Ureter (tissue), 1 donor: Measurements from ENCODE around the gene ABCD2. TPM values are rescaled to one million over a fixed set of nuclear protein-coding genes. Genes with fewer than 3 reads are reported as not detected.
"Not testable (repeated sequence)": the region's sequence is repeated elsewhere in the genome, so short reads cannot be mapped to it uniquely, and the experiment has no call there.

Experiments used
- DNase-seq: peaks from one replicate; pipeline ENCODE4 v3.0.0-alpha.2; 2020; ENCODE audit warnings: low spot score
- total RNA-seq: library from RNA; stranded (reverse); gene quantifications from one replicate; pipeline ENCODE4 v1.2.4, GENCODE V29; 2023
- donor health status: DM: yes; HTN: yes; CAD: no.

The ABCD2 gene
- total RNA-seq, 1 donor from 2014 or later: 4.6 TPM

DNA sequence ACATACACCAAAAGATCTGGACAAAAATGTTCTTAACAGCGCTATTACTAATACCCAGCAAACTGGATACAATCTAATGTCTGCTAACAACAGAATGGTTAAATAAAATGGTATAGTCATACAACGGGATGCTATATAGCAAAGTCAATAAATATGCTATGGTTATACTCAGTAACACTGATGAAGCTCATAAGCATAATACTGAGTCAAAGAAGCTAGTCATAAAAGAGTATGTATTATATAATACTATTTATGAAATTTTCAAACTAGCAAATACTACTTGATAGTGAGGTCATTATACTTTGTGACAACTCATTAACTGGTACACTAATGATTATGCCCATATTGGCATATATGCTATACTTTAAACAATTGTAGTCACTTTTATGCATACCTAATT is 7.4 kb downstream of the ABCD2 start:
- no peak for DNase-seq

DNA sequence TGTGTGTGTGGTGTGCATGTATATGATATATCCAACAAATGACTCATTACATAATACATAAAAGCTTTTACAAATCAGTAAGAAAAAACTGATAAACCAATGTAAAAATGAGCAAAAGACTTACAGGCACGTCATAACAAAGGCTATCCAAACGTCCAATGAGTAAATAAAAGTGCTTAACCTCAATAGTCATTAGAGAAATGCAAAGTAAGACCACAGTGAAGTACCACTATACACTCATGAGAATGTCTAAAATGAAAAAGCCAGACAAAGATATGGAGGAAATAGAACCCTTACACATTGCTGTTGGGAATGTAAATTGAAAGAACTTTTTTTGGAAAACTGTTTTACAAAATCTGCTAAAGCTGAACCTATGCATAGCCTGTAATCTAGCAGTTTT is 7.8 kb downstream of the ABCD2 start:
- DNase-seq: no peak

DNA sequence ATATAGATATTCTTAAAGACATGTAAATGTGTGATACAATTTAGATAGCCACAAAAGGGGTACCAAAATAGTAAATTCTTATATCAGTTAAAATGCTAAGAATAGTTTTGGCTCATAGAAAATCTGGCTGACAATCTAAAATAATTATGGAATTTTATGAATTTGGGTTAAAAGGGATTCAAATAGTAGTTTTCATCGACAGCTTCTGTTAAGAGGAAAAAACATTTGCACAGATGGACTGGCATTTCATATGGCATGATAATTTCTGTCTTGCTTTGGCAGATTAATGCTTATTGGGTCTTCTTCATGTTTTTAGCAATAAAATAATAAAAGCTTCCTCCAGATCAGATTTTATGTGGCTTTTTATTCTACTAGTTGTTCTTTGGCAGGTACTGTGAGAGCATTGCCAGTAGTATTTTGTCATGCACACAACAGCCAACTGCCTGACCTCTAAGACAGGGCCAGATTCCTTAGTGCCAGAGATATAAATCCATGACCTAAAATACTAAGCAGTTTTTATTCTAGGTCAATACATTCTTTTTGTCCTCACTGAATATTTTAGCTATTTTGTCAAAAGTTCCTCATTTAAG is 9.1 kb downstream of the ABCD2 start:
- DNase-seq: no peak

DNA sequence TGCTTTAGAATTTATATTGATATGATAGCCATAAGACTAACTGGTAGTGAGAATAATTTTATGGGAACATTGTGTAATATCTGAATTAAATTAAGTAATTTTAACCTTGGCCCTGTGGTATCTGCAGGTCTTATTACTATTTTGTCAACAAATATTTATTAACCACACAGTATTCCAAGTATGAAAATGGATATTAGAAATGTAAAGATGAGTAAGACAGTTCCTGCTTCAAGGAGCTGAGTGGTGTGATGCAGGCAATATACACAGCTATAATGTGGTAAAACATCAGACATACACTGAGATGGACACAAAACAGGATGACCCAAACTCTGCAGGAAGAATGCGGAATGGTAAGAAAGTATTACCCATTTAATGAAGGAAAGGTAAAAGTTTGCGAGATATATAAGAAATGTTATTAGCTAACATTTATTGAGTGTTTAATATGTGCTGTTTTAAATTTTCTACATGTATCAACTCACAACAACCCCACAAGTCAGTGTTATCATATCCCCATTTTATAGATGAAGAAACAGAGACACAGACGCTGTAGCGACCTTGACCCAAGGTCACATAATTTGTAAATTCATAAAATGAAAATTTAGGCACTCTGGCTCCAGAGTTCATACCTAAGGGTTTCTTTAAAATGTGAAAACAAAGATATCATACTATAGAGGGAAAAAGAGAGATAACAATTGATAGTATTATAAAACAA is 12.7 kb downstream of the ABCD2 start:
- DNase-seq: no peak

DNA sequence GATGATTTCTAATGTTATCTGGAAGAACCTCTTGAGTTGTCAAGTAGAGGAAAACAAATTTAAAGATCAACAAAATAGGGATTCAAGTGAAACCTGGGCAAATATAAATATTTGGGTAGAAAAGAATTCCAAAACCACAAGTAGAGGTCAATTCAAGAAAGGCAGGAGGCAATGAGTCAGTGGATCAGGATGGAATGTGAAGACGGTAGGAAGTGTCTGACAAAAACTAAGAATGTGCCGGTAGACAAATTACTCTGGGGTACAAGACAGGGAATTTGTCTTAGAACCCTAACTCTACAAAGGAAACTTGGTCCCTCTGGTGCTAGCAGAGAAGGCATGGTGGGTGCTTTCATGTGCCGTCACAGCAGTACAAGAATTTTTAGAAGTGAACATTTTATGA is 13.6 kb downstream of the ABCD2 start:
- no peak for DNase-seq

DNA sequence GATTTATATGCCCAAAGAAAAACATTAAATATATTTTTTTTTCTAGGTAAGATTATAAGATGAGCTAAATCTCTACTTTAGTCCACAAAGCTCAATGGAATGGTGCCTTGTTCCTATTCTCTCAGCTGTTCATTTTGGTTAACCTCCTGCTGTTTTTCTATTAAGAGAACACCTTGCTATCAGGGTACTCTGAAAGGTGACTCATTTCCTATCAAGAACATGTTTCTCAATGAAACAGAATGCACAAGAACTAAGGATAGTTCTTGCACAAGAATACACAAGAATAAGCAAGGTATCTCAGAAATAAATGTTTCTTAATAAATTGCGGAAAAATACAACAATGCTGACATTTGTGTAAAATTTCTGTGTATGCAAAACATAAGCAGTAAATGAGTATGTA is 14.1 kb downstream of the ABCD2 start:
- DNase-seq: no peak

DNA sequence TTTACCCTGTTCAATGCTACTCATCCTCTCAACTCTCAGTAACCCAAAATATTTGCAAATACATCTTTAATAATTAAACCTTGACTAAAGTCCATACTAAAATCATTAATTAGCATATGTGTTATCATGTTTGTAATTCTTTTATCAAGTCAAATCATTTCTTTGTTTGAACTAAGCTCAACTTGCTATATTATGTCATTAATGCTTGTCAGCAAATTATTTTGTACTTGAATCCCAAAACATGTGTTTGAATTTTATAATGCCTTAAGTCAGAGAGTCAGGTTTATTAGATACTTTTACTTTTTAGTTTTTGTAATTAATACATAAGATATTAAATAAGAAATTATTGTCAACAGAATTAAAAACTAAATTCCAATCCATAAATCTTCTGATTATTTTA is 16.5 kb downstream of the ABCD2 start:
- no peak for DNase-seq

DNA sequence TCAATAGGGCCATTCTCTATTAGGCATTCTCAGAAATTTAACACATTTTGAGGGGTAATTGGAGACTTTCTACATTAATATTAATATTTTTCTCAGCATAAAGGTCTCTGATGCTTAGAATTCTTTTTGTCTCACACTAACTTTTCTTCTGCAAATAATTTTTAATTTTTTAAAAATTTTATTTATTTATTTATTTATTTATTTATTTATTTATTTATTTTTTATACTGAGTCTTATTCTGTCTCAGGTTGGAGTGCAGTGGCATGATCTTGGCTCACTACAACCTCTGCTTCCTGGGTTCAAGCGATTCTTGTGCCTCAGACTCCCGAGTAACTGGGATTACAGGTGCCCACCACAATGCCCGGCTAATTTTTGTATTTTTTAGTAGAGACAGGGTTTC is 17.7 kb downstream of the ABCD2 start:
- DNase-seq: not testable (repeated sequence)

DNA sequence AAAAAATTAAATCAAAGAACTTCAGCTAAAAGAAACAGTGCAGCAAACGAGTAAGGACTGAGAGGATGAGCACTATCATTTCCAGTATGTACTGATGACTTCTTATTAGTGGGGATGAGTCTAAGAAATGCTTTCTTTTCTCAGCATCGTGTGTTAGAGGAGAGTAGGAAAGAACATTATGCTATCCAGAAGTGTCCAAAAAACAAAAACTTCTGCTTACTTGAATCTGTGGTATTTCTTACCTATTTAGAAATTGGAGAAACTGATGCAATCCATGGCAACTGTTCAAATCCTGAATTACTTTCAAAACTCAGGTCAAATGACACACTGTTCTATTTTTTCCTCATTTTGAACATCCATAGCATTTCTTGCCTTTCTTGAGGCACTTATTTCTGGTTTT is 23.7 kb downstream of the ABCD2 start:
- no peak for DNase-seq

DNA sequence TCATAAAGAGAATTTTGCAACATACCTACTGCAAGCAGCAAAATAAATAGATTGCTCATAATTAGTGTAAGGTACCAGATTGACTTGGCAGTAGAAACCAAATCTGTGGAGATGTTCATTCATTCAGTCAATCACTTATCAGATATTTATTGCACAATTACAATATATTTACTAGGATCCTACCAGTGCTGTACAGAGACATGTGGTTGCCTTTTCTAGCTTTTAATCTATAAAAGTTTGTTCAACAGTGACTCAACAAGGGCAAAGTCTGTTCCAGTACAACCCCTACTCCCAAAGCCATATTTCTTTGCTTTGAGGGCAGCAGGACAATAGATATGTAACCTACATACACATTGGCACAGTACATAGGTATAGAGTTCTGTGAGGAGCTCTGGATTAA is 27.3 kb downstream of the ABCD2 start:
- DNase-seq: no peak

DNA sequence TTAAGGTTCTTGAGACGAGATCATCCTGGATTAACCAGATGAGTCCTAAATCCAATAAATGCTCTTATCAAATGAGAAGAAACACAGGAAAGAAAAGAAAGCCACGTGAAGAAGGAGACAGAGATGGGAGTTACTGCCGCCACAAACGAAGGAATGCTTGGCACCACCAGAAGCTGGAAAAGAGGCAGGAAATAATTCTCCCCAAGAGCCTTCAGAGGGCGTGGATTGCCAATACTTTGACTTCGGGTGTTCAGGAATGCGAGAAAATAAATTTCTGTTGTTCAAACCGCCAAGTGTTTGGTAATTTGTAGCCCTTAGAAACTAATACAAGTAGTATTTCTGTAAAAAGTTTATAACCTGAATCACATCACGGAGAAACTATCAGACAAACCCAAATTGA is 31.3 kb downstream of the ABCD2 start:
- DNase-seq: no peak

DNA sequence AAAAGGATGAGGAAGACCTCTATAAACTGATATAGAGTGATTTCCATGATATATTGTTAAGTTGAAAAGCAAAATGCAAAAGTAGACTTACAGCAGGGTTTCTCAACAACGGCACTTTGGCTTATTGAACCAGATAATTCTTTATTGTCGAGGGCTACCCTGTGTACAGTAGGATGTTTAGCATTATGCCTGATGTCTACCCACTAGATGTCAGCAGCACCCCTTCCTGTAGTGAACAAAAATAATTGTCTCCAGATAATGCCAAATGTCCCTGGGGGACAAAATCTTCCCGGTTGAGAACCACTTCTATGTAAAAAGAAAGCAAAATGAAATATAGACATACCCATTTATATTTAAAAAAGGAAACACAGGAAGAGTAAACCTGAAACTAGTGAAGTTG is 32.4 kb downstream of the ABCD2 start:
- DNase-seq: no peak

DNA sequence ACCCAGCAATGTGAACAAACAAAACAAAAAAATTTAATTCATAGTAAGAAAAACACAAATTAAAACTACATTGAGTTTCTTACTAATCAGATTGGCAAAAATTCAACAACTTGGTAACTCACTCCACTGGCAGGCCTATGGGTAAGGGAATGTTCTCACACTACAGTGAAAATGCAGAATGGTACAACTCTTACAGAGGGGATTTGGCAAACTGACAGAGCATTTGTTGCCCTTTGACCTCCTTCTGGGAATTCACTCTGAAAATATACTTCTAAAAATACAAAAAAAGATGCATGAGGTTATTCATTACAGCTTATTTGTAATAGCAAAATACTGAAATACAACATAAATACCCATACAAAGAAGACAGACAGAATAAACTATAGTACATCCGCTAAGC is 32.8 kb downstream of the ABCD2 start:
- no peak for DNase-seq

DNA sequence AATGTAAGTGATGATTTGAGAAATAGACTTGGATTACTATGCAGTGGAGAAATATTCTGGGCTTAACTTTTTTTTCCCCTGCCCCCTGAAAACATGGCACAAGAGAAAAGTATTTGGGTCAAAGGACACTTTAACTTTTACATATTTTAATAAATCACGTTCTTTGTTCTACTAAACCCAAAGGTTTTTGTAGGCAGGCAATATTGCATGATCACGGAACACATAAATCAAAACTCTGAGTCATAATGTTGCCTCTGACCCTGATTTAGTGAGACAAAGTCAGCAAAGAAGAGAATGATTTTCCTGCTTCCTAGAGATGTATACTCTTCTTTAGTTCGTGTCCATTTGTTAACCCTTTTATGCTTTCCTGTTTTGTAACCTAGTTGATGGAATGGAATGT is 38.0 kb downstream of the ABCD2 start:
- DNase-seq: no peak

DNA sequence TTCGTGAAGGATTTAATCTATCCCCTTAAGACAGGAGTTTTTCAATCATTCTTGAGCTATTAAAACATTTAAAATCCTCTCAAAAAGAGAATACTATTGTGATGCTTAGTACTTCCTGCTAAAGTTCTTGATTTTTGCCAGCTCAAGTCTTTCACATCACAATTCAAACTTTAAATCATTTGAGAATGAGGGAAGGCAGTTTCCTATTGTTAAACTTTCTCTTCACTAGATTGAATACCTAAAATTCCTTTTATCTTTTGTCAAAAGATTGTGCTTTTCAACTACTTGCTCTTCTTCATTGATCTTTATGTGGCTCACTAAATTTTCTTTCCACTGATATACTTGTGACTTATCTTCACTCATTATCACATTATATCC is 44.1 kb downstream of the ABCD2 start:
- DNase-seq: no peak

DNA sequence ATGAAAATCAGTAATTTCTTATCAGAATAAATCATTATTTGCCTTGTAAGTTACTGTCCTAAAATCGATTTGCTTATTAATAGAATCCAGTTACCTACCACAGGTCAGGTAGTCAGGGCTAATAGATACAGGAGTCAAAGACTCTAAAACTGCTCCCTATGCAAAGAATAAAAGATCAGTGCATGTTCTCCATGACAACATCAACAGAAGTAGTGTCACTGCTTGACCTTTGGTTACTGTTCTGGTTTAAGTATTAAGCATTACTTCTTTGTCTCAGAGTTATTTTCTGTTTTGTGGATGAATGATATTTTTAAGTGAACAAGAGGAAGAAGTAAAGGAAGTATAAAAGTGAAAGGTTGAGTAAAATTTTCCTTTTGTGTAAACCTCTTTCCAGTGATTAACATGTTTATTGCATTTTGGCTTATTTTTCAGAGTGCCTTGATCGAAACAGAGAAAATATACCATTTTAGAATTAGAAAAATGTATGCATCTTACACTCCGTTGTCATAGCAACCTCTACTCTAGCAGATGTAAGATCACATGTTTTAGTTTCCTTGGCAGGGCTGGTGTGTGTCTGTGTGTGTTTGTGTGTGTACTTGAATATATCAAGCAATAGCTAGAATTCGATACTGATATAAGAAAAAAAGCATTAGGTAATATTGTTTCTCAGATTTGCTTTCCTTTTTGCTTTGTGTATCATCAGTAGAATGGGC is 44.7 kb downstream of the ABCD2 start:
- DNase-seq: no peak

DNA sequence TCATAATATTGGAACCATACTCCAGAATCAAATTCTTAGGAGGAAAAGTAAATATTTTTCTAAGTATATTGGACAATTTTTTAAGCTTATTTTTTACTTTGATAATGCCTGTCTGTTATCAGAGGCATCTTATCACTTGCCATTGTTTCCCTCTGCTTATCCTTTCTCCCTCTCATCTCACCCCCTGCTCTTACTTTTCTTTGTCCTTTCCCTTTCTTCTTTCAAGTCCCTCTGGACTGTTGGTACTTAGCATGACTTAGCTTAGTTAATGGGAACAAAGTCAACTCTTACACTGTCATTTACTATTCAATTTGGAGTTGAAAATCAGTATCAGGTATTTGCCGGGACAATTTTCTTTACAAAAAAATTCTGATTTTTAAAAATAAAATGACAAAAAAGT is 45.2 kb downstream of the ABCD2 start:
- no peak for DNase-seq

DNA sequence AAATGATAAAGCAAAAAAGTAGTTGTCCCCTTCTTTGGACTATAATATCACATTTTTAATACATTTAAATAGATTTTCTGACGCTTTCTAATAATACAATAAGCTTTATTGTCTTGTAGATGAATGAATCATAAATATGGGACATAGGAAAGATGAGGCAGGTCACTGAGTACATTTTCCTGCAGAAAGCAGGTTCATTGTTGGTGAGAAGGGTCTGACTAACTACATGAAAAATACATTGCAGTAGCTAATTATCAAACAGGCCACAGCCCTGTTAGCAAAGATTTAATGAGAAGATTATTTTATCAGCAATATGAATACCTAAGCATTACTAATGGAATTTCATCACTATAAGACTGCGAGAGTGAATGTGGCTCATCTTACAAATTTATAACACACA is 45.6 kb downstream of the ABCD2 start:
- DNase-seq: no peak

DNA sequence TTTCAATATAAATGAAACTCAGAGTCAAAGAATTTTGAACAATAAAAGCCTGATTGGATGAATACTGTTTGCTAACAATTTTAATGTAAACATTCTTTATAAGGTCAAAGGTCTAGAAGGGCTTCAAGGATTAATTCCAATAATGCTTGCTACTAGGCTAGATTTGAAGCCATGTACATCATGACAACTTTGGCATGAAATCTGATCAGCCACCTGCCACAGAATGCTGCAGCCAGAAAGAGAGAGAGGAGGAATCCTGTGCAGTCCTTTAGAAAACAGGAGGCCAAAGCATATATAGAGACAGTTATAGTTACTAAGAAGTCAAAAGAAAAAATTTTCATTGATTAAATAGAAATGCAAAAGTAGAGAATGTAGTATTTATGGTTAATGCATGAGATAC is 47.1 kb downstream of the ABCD2 start:
- DNase-seq: no peak

DNA sequence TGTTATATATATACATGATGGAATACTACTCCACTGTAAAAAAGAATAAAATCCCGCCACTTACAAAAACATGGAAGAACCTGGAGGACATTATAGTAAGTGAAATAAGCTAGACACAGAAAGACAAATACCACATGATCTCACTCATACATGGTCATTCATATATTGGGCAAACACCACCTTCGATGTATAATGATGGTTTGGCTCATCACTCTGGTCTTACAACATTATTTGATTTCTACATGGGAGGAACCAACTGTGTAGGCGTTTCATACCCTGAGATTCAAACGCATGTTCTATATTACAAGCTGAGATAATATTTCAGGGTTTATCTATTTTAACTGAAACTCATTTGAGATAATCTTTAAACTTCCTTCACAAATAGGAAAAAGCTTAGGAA is 48.3 kb downstream of the ABCD2 start:
- no peak for DNase-seq

DNA sequence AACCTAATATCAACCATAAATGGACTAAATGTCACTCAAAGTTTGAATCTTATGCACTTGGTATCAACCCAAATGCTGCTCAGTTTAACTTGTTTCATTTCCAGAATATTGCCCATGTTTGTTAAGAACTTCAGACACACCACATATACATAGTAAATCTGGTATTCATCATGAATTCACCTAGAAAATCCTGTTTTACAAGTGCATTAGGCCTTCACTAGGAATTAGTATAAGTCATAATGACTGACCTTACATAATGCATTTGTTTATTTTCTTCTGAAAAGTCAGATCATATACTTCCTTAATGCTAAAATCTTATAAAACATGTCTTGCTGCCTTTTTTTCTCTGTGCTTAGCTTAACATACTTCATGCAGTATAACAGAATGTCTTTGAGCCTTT is 66.1 kb downstream of the ABCD2 start:
- no peak for DNase-seq

DNA sequence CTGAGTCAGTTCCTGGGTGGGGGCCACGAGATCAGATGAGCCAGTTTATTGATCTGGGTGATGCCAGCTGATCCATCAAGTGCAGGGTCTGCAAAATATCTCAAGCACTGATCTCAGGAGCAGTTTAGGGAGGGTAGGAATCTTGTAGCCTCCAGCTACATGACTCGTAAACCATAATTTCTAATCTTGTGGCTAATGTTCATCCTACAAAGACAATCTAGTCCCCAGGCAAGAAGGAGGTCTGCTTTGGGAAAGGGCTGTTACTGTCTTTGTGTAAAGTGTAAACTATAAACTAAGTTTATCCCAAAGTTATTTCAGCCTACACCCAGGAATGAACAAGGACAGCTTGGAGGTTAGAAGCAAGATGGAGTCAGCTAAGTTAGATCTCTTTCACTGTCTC is 75.4 kb downstream of the ABCD2 start:
- DNase-seq: not testable (repeated sequence)

DNA sequence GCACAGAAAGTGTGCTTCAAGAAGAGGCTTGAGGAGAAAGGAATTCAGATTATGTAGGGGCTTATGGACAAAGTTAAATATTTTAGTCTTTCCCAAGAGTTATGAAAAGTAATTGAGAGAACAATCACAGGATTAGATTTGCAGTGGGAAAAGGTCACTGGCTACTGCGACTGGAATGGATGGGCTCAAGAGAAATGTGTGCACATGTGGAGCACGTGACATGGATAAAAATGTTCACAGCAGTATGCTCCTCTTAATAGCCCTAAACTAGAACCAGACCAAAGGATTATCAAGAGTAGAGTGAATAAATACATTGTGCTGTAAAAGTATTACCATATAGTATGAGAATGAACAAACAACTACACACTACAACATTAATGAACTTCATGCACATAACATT is 78.1 kb downstream of the ABCD2 start:
- no peak for DNase-seq
